Effector CD4-positive, alpha-beta T cell (primary cell): Measurements from ENCODE around the gene GLO1.
"Not testable (repeated sequence)": the region's sequence is repeated elsewhere in the genome, so short reads cannot be mapped to it uniquely, and the experiment has no call there.

Source experiments
- DNase-seq: peaks from one replicate; pipeline ENCODE4 v3.0.0-alpha.2; 2020

Gene GLO1

GRCh38 chr6:38703949-38704590 lies 1.1 kb upstream of the GLO1 start:
- no peak for DNase-seq

- no peak for DNase-seq
Measured at GRCh38 chr6:38701551-38701950, 1.4 kb downstream of the GLO1 start.

DNA sequence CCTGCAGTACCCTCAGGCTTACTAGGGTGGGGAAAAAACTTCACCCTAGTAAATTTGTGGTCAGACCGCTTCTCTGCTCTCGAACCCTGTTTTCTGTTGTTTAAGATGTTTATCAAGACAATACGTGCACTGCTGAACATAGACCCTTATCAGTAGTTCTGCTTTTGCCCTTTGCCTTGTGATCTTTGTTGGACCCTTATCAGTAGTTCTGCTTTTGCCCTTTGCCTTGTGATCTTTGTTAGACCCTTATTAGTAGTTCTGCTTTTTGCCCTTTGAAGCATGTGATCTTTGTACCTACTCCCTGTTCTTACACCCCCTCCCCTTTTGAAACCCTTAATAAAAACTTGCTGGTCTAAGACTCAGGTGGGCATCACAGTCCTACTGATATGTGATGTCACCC lies 3.2 kb downstream of the GLO1 start:
- DNase-seq = not testable (repeated sequence)

GRCh38 chr6:38697846-38698245 lies 5.1 kb downstream of the GLO1 start:
- DNase-seq = no peak

GRCh38 chr6:38696345-38696744 lies 6.6 kb downstream of the GLO1 start:
- no peak for DNase-seq

DNA sequence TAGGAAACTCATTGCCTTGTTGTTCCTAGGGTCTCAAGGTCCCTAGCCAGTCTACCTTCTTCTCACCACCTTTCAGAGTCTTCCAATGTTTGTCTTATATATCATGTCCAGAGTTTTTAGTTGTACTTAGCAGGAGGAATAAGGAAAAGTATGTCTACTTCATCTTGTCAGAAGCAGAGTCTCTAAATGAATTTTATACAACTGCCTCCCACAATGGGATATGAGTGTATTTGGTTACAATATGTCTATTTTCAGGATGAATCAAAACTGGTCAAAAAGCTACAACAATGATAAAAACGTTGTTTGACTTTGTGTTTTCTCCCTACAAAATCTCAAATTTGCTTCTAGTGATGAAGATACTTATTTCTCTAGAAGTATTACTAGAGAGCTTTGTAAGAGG lies 7.0 kb downstream of the GLO1 start:
- DNase-seq = no peak

DNA sequence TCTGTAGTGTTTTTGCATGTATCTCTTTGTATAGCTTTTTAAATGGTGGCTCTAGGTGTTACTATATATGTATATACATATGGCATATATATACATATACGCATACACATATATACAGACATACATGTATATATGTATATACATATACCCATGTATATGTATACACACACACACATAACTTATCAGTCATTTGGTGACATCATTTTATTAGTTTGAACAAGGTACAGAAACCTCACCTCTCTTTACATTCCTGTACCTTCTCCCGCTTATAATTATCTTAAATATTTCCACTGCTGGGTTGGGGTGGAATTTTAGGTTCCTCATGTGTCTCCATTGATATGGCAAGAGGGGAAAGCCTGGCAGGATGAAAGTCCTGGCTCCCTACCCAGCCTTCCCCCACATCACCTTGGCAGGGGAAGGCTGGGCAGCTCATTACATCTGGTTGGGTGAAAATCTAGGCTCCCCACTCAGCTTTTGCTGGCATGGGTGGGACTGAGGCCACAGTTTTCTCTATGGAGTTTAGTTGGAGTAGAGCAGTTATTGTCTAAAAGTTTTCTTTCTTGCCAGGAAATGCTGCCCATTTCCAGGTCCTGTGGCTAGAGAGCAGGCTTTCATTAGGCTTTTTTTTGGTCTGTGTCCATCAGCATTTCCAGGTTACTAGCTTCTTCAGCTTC lies 7.6 kb downstream of the GLO1 start:
- DNase-seq = no peak

- DNase-seq = no peak
Measured at GRCh38 chr6:38688579-38689087, 14.3 kb downstream of the GLO1 start.

- DNase-seq = no peak
Measured at GRCh38 chr6:38687549-38687948, 15.4 kb downstream of the GLO1 start.

DNA sequence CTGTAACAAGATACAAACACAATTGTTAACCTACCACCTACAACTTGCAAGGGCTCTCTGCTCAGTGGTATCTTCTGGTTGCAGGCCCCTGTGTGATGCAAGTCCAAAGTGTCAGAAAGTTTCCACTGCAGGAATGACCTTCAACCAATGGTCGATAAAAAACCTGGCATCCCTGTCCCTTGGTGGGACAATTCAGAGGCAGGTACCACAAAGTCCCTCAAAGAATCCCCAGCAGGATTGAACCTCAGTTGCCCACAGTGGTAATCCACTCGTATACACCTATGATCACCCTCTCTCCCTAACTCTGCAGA lies 15.9 kb downstream of the GLO1 start:
- DNase-seq = no peak

DNA sequence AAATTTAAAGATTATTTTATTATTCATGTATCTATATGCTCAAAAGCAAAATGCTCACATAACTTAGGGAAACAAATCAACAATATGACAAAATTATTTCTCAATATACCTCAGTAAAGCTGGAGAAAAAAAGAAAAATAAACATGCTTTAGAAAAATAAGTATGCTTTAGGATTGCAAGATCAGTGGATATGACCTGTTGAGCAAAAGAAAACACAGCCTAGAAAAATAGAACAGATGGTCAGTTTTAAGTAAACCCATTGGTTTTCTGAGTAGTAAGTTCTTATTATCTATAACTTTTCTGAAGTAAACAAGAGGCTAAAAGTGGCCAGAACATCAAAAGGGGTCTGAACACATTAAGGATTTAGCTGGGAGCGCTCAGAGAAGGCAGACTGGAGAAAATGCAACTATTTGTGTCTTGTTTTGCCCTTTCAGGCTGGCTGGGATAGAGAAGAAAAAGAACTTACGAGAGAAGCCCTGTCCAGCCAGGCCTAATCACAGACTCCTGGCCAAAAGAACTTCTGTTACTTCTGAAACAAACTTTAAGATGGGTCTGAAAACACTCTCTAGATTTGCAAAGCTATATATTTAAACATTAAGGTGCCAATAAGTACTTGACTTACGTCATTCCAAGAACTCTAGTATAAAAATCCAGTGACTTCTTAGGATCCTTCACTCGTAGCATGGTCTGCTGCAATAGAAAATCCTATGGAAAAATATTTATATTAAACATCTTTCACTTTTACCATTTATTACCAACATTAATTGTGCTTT lies 16.5 kb downstream of the GLO1 start:
- no peak for DNase-seq

GRCh38 chr6:38684904-38685303 lies 18.0 kb downstream of the GLO1 start:
- DNase-seq = no peak

- DNase-seq = no peak
Measured at GRCh38 chr6:38684237-38684636, 18.7 kb downstream of the GLO1 start.

DNA sequence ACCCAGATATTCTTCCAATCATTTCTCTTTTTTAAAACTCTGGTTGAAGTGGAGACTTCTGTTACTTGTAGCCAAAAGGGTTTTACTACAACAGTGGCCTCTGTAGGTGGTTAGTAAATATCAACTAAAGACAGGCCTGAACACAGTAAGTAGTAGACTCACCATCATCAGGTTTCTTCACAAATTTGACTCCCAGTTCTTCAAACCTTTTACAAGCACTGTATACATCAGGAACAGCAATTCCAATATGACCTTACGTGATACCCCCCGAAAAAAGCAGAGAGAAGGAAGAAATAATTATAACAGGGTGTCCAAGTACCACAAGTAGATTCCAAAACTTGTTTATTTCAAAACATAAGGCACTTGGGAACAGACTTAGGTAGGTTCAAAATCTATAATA lies 21.1 kb downstream of the GLO1 start:
- no peak for DNase-seq

GRCh38 chr6:38679668-38680067 lies 23.3 kb downstream of the GLO1 start:
- DNase-seq = no peak

GRCh38 chr6:38678178-38678760 lies 24.7 kb downstream of the GLO1 start:
- no peak for DNase-seq

GRCh38 chr6:38676974-38677544 lies 25.9 kb downstream of the GLO1 start:
- DNase-seq = no peak

GRCh38 chr6:38676236-38676973 lies 26.5 kb downstream of the GLO1 start:
- no peak for DNase-seq

- DNase-seq = no peak
Measured at GRCh38 chr6:38673397-38674165, 29.4 kb downstream of the GLO1 start.

- peak; percentile 13 for DNase-seq
Measured at GRCh38 chr6:38671885-38672467, 31.0 kb downstream of the GLO1 start.

DNA sequence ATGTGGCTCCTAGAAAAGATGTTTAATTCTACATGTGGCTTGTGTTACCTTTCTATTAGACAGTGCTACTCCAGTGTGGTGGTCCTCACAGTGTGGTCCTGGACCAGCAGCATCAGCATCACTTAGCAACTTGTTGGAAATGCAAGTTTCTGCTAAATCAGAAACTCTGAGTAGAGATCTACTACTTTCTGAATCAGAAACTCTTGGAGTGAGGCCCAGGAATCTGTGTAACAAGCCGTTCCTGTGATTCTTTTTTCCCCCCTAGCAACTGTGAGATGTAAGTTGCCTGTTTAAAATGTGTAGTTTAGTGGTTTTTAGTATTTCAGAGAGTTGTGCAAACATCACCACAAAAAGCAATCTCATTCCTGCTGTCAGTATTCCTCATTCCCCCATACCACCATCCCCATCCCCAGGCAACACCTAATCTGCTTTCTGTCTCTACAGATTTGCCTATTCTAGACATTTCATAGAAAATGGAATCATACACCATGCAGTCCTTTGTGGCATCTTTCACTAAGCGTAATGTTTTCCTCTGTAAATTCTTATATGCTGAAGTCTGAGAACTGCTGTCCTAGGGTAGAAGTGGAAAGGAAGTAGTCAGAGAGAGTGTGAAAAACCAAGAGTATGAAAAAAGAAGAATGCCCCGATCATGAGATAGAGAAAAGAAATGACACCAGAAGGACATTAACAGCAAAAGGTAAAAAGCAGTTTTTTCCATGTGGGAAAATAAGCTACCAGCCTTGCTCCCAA lies 44.4 kb downstream of the GLO1 start:
- DNase-seq = no peak
